ENCODE data around the gene IPPK.

DNA sequence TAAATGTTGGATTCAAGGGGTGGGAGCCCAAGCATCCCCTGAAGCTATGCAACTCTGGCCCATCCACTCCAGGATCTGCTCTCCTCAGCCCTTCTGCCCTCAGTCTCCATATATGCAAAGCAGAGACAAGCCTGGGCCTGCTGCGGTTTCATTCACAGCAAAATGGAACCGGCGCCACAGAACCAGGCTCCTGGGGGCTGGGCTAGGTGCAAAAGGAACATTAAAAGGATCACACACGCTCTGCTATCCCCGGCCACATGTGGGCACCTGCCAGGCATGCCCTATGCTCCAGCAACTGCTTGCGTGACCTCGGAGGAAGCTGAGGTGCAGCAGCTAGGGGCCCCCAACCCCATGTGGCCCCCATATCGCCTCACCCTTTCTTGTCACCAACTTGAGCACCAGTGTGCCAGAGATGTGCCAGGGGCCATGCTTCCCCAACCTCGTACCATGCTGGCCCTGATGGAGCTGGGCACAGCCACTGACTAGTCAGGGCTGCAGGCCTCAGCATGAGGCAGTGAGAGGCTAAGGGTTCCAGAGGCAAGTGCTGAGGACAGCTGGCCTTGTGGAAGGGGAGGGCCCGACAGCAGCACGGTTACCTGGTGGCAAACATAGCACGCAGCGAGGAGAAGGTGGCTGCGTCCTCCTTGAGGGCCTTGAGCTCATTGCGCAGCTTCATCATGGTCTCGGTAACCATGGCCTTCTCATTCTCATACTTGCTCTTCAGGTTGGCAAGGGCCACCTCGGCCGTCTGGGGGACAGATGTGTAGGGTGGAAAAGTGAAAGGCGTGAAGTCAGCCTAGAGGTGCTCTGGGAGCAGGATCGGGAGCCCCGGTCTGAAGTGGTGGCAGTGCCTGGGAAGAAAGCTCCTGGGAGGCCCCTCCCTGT lies 47.5 kb upstream of the IPPK start:
- no peak for TF ChIP-seq ZNF10 (tag by site-specific recombination; IDR thresholded peaks at IDR 0.05)
- no peak for TF ChIP-seq ZNF184 (tag by site-specific recombination; IDR thresholded peaks at IDR 0.05)
- TF ChIP-seq, protein P1, sequence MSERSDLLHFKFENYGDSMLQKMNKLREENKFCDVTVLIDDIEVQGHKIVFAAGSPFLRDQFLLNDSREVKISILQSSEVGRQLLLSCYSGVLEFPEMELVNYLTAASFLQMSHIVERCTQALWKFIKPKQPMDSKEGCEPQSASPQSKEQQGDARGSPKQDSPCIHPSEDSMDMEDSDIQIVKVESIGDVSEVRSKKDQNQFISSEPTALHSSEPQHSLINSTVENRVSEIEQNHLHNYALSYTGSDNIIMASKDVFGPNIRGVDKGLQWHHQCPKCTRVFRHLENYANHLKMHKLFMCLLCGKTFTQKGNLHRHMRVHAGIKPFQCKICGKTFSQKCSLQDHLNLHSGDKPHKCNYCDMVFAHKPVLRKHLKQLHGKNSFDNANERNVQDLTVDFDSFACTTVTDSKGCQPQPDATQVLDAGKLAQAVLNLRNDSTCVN (tag by site-specific recombination; optimal IDR thresholded peaks at IDR 0.05), result no peak

Measured in HEK293 (cell line).